ENCODE results near the gene NTSR2.

DNA sequence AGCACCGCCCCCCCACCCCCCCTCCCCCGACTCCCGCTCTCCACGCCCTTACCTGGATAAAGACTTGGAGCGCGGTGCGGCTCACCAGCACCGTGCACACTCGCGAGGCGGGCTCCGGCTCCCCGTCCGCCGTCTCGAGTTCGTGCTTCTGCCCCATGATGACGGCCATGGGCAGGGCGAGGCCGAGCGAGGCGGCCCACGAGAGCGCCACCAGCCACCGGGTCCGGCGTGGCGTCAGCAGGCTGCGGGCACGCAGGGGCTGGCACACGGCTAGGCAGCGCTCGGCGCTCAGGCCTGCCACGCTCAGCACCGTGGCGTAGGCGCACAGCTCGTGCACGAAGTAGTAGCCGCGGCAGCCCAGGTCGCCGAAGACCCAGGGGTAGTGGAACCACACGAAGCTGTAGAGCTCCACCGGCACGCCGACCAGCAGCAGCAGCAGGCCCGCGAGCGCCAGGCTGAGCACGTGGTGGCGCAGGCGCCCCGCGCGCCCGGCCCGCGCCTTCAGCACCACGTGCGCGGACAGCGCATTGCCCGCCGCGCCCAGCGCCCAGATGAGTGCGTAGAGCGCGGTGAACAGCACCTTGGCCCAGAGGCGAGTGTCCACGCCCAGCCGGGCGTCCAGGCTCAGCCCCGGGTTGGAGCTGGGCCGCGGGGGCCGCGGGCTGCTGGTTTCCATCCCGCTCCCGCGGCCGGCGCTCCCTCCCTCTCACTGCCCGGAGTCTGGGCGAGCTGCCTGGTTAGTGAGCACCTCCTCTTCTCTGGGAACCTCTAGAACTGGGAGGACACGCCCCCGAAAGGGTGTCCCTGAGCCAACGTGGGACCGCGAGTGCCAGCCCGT lies at the start of gene NTSR2:
- TF ChIP-seq EZH2 (IDR thresholded peaks at IDR 0.05): no peak
- TF ChIP-seq POLR2AphosphoS5 (IDR thresholded peaks at IDR 0.05; ENCODE audit: borderline replicate concordance, low read depth, low read length): no peak
- peak; percentile 63 for TF ChIP-seq FOXP2 (optimal IDR thresholded peaks at IDR 0.05; ENCODE audit: control extremely low read depth, extremely low read length, insufficient read depth)
